Cardiac fibroblast (primary cell): ENCODE measurements around the gene ATP6V1F.

Experiments used
- DNase-seq, 2 donors: peaks; one replicate each; pipeline versions ENCODE4 v3.0.0 to v3.0.0-alpha.2; 2010; ENCODE audit warnings: low read depth in 2 of 2
- H3K4me3 ChIP-seq, 2 donors: replicated peaks in 1 of 2; 1 replicate in 1 of 2; 2 replicates in 1 of 2; pipeline ENCODE4 v1.5.1; 2011; ENCODE audit warnings: low read depth in 2 of 2, low read length in 2 of 2, mild to moderate bottlenecking in 2 of 2, moderate library complexity in 1 of 2
- TF ChIP-seq, protein P1 (sequence below): IDR thresholded peaks from one replicate; pipeline ENCODE4 v1.5.1; 2011; ENCODE audit warnings: low read depth, mild to moderate bottlenecking, low read length, inconsistent platforms

Gene ATP6V1F

DNA sequence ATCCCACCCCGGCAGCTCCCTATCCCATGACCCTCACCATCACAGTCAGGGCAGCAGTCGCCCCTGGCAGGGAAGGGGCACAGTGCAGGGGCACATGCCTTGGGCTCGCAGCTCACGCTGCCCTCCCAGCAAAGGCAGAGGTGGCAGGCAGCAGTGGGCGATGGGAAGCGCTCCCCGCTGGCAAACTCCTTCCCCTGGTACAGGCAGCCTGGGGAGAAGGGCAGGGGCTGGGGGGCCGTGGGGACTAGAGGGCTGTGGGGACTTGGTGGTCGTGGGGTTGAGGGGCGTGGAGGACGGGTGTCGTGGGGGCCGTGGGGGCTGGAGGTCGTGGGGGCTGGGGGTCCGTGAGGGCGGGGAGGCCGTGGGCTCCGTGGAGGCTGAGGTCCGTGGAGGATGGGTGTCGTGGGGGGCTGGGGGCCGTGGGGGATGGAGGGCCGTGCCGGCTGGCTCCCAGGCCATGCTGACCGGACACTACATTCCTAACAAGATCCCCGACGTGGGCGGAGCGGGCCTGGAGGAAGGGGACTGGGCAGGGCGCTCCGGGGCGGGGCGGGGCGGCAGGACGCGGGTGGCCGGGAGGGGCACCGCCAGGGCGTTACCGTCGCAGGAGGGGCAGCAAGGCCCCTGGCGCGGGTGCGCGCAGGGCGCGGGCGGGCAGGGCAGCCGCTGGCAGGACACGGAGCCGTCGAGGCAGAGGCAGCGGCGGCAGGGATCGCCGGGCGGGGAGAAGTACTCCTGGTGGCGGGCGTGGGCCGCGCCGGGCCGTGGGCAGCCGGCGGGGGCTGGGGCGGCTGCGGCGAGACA, 27.9 kb downstream of the ATP6V1F start:
- no peak for DNase-seq
- no peak overlapping the region for H3K4me3 ChIP-seq
- TF ChIP-seq, protein P1, sequence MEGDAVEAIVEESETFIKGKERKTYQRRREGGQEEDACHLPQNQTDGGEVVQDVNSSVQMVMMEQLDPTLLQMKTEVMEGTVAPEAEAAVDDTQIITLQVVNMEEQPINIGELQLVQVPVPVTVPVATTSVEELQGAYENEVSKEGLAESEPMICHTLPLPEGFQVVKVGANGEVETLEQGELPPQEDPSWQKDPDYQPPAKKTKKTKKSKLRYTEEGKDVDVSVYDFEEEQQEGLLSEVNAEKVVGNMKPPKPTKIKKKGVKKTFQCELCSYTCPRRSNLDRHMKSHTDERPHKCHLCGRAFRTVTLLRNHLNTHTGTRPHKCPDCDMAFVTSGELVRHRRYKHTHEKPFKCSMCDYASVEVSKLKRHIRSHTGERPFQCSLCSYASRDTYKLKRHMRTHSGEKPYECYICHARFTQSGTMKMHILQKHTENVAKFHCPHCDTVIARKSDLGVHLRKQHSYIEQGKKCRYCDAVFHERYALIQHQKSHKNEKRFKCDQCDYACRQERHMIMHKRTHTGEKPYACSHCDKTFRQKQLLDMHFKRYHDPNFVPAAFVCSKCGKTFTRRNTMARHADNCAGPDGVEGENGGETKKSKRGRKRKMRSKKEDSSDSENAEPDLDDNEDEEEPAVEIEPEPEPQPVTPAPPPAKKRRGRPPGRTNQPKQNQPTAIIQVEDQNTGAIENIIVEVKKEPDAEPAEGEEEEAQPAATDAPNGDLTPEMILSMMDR = no peak

DNA sequence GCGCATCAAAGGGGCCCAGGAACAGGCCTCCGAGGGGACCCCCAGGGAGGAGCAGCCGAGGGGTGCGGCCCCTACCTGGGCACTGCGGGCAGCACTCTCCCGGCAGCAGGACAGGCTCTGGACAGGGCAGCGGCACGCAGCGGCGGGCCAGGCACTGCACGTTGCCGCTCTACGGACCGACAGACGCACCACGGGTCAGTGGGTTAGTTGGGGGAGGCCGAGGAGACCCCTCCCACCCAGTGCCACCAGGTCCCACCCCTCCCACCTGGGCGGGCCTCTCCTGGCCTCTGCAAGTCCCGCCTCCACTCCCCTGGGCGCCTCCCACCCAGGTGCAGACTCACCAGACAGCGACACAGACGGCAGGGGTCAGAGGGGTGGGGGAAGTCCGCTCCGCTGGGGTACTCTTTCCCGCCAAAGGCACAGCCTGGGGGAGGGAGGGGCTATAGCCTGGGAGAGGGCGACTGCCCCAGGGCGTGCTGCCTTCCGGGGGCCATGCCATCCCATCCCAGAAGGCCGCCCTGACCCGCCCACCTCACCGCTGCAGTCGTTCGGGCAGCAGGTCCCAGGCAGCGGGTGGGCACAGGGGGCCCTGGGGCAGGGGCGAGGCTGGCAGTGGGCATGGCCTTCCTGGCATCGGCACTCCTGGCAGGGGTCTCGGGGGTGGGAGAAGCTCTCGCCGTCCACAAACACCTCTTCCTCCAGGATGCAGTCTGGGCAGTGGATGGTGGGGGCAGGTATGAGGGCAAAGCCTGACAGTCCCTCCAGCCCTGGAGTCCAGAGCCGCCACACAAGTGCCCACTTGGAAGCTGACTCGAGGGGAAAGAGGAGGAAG, 28.7 kb downstream of the ATP6V1F start:
- no peak for DNase-seq
- TF ChIP-seq, protein P1 = no peak
- H3K4me3 ChIP-seq = no peak overlapping the region

DNA sequence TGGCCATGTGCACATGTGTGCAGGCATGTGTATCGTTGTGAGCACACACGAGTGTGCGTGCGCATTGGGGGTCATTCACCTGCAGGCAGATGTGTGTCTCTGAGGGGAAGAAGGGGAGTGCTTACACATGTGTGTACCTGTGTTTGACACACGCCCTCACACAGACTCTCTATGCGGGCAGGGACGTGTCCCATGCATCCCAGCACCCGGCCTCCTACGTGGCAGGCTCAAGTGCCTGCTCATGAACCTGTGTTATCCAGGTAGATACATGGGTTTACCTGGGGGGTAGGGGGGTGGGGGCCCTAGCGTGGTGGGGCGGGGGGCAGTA, 29.2 kb downstream of the ATP6V1F start:
- no peak overlapping the region for H3K4me3 ChIP-seq
- DNase-seq = no peak
- TF ChIP-seq, protein P1 = no peak

DNA sequence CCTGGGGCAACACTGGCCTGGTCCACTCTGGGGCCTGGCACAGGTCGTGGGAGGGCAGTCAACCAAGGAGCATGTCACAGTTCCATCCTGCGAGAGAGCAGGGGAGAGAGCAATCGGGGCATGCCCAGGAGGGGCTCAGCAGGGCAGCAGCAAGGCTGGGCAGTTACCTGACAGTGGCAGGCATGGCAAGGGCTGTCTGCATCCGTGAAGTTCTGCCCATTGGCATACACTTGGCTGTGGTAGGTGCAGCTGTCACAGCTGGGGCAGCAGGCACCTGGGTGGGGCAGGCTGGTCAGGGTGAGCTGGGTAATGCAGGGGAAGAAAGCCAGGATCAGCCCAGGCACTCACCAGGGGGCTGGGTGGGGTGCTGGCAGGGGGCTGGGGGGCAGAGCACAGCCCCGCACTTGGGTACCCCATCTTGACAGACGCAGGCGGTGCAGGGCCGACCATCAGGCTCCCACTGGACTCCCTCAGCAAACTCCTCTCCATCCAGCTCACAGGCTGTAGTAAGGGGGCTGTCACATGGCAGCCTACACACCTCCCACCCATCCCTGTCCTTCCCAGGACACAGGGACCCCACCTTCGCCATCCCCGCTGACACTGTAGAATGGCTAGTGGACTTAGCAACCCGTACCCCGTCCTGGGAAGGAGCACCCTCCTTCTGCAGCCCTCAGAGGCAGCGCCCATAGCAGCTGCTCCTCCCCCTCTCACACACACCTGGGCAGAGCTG, 30.0 kb downstream of the ATP6V1F start:
- no peak for DNase-seq
- H3K4me3 ChIP-seq = no peak overlapping the region
- TF ChIP-seq, protein P1 = no peak

DNA sequence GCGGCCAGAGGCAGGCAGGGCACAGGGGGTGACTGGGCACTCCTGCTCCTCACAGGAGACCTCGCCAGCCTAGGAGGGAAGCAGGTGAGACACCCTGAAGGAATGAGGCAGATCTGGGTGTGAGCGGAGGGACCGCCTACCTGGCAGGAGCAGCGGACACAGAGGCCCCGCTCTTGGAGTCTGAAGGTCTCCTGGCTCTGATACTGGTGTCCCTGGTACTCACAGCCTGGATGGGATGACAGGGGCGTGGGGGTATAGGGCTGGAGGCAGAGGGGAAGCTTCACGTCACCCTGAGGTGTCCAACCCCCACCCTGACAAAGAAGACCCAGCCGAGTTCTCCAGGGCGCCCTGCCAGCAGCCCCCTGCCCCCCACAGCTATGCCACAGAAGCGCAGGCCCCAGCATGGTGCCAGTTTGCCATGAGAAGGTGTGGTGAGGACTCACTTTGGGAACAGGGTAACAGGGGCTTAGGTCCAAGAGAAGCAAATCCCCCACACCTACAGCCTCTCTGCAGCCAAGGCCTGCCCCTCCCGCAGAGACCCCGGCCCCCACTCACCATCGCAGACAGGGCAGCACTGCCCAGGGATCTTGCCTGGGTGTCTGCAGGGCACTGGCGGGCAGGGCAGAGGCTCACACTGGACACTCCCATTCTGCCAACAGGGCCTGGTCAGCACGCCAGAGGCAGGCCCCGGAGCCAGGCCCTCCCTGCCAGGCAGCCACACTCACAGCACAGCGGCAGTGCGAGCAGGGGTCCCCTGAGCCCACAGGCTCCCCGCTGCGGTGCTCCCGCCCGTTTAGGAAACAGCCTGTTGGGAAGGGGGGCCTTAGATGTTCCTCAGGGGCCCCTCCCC, 30.8 kb downstream of the ATP6V1F start:
- DNase-seq = no peak
- TF ChIP-seq, protein P1 = no peak
- no peak overlapping the region for H3K4me3 ChIP-seq

DNA sequence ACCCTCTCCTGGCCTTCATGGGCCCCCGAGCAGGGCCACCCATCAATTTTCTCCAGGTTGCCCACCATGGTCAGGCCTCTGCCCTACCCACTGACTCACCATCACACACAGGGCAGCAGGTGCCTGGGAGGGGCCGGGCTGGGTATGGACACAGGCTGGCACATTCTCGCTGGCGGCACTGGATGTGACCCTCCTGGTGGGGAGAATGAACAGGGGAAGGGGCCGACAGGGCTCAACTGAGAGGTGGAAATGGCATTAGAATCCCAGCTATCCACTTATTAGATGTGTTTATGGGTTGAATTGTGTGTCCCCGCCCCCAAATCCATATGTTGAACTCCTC, 31.4 kb downstream of the ATP6V1F start:
- DNase-seq = no peak
- TF ChIP-seq, protein P1 = no peak
- H3K4me3 ChIP-seq = no peak overlapping the region
